IMR-90 (cell line): ENCODE data around the gene WHRN. TPM values are rescaled to one million over a fixed set of nuclear protein-coding genes. Genes with fewer than 3 reads are reported as not detected.

Source experiments
- ATAC-seq: fragments of 200-7000 bp; cut with Tn5 transposase; 2 replicates; pipeline ENCODE4 v1.9.1; 2020; ENCODE audit warnings: low read depth, mild to moderate bottlenecking, moderate library complexity
- BruUV-seq: library from RNA; stranded (reverse); fragments of 400-500 nt; replicated peaks from 2 replicates; lab custom pipeline; 2021; lab: Mats Ljungman, UMichigan
- CTCF ChIA-PET: fragments of 300-600 bp; formaldehyde crosslinking; extraction: SDS; loops from one replicate; lab custom pipeline; 2021; ENCODE audit warnings: antibody characterized with exemption; lab: Yijun Ruan, JAX
- POLR2A ChIA-PET: fragments of 300-600 bp; sonication (Branson Sonifier 250); formaldehyde crosslinking; loops from one replicate; lab custom pipeline; 2022; ENCODE audit warnings: antibody characterized with exemption; ENCODE audit not compliant: unreplicated experiment; lab: Charles Lee
- DNase-seq: peaks from one replicate; pipeline ENCODE4 v3.0.0; 2013
- H2AFZ ChIP-seq: replicated peaks from 2 replicates; pipeline ENCODE3; 2013; ENCODE audit warnings: low read length, mild to moderate bottlenecking; ENCODE audit not compliant: poor library complexity
- H2AK5ac ChIP-seq: 2 replicates; pipeline ENCODE4 v1.6.1; 2013; ENCODE audit warnings: low read depth, low read length, inconsistent platforms
- H2AK9ac ChIP-seq: replicated peaks from 2 replicates; pipeline ENCODE3; 2013; ENCODE audit warnings: mild to moderate bottlenecking, low read depth, low read length, moderate library complexity; ENCODE audit not compliant: poor library complexity
- H2BK120ac ChIP-seq: 2 replicates; pipeline ENCODE4 v1.6.1; 2013; ENCODE audit warnings: low read depth, low read length, inconsistent platforms
- H2BK15ac ChIP-seq: 3 replicates; pipeline ENCODE4 v1.6.1; 2013; ENCODE audit warnings: low read depth, low read length, inconsistent platforms
- H2BK20ac ChIP-seq: 2 replicates; pipeline ENCODE4 v1.6.1; 2013; ENCODE audit warnings: low read depth, mild to moderate bottlenecking, inconsistent platforms, low read length, moderate library complexity
- H2BK5ac ChIP-seq: 2 replicates; pipeline ENCODE4 v1.6.1; 2013; ENCODE audit warnings: mild to moderate bottlenecking, low read depth, low read length, inconsistent platforms; ENCODE audit not compliant: poor library complexity, severe bottlenecking
- H3K14ac ChIP-seq: replicated peaks from 2 replicates; pipeline ENCODE4 v1.6.1; 2013; ENCODE audit warnings: low read depth, low read length, inconsistent platforms
- H3K18ac ChIP-seq: 2 replicates; pipeline ENCODE4 v1.6.1; 2013; ENCODE audit warnings: low read depth, low read length, control low read depth
- H3K23ac ChIP-seq: 2 replicates; pipeline ENCODE4 v1.6.1; 2013; ENCODE audit warnings: low read depth, low read length, inconsistent platforms
- H3K27ac ChIP-seq: 2 replicates; pipeline ENCODE4 v1.5.1; 2013; ENCODE audit warnings: mild to moderate bottlenecking, control low read depth, low read length; ENCODE audit not compliant: insufficient read depth
- H3K27me3 ChIP-seq: 2 replicates; pipeline ENCODE4 v1.6.1; 2013; ENCODE audit warnings: low read length; ENCODE audit not compliant: control insufficient read depth, insufficient read depth
- H3K36me3 ChIP-seq: 2 replicates; pipeline ENCODE4 v1.6.1; 2013; ENCODE audit warnings: low read length, mixed read lengths; ENCODE audit not compliant: control insufficient read depth, insufficient read depth
- H3K4ac ChIP-seq: 2 replicates; pipeline ENCODE4 v1.6.1; 2013; ENCODE audit warnings: low read depth, low read length, inconsistent platforms
- H3K4me1 ChIP-seq: 2 replicates; pipeline ENCODE4 v1.6.1; 2013; ENCODE audit warnings: low read length, mixed read lengths; ENCODE audit not compliant: control insufficient read depth, insufficient read depth
- H3K4me2 ChIP-seq: 2 replicates; pipeline ENCODE4 v1.6.1; 2013; ENCODE audit warnings: low read depth, mild to moderate bottlenecking, control low read depth, low read length, moderate library complexity
- H3K4me3 ChIP-seq: 2 replicates; pipeline ENCODE4 v1.5.1; 2013; ENCODE audit warnings: low read depth, mild to moderate bottlenecking, control low read depth, low read length, moderate library complexity; ENCODE audit not compliant: insufficient read depth
- H3K56ac ChIP-seq: 2 replicates; pipeline ENCODE4 v1.6.1; 2013; ENCODE audit warnings: low read length, inconsistent platforms; ENCODE audit not compliant: insufficient read depth; ENCODE audit errors: extremely low read depth
- H3K79me1 ChIP-seq, 2 experiments: 2 replicates each; pipeline ENCODE4 v1.6.1; 2013; ENCODE audit warnings: low read length in 2 of 2, inconsistent platforms in 1 of 2, low read depth in 1 of 2
- H3K9ac ChIP-seq: 2 replicates; pipeline ENCODE4 v1.6.1; 2013; ENCODE audit warnings: low read depth, low read length, control low read depth
- H3K9me1 ChIP-seq: 2 replicates; pipeline ENCODE4 v1.6.1; 2013; ENCODE audit warnings: low read length, inconsistent platforms; ENCODE audit not compliant: insufficient read depth
- H3K9me3 ChIP-seq: 2 replicates; pipeline ENCODE4 v1.6.1; 2013; ENCODE audit warnings: low read length; ENCODE audit not compliant: control insufficient read depth, insufficient read depth
- H4K20me1 ChIP-seq: 2 replicates; pipeline ENCODE4 v1.6.1; 2013; ENCODE audit warnings: low read length, inconsistent platforms; ENCODE audit not compliant: insufficient read depth
- H4K5ac ChIP-seq: 2 replicates; pipeline ENCODE4 v1.6.1; 2013; ENCODE audit warnings: mild to moderate bottlenecking, low read depth, low read length, control low read depth
- H4K8ac ChIP-seq, 2 experiments: 2 replicates each; pipeline ENCODE4 v1.6.1; 2013; ENCODE audit warnings: low read depth in 2 of 2, low read length in 2 of 2, control low read depth in 1 of 2, inconsistent platforms in 1 of 2
- H4K91ac ChIP-seq: 2 replicates; pipeline ENCODE4 v1.6.1; 2013; ENCODE audit warnings: low read depth, low read length, inconsistent platforms; ENCODE audit not compliant: insufficient read depth
- BHLHE40 ChIP-seq: fragments of 150-350 bp; IDR thresholded peaks from 2 replicates; pipeline ENCODE4 v1.6.1; 2016; ENCODE audit warnings: mild to moderate bottlenecking, low read depth, low read length
- MXI1 ChIP-seq: IDR thresholded peaks from 2 replicates; pipeline ENCODE4 v1.6.1; 2012; ENCODE audit warnings: low read depth, mild to moderate bottlenecking, low read length, moderate library complexity, borderline replicate concordance
- NFE2L2 ChIP-seq: fragments of 150-350 bp; IDR thresholded peaks from 2 replicates; pipeline ENCODE4 v1.6.1; 2016; ENCODE audit warnings: low read depth, mild to moderate bottlenecking, low read length
- RCOR1 ChIP-seq: IDR thresholded peaks from 2 replicates; pipeline ENCODE4 v1.6.1; 2012; ENCODE audit warnings: mild to moderate bottlenecking, low read length, improper control_type of control experiment; ENCODE audit not compliant: insufficient replicate concordance
- SMC3 ChIP-seq: fragments of 150-350 bp; IDR thresholded peaks from 2 replicates; pipeline ENCODE4 v1.6.1; 2016; ENCODE audit warnings: low read depth, mild to moderate bottlenecking, antibody characterized with exemption, low read length, moderate library complexity
- WGBS, 2 experiments: methylation state at CpG; one replicate each; pipeline versions ENCODE4 v1.1.5 to v1.1.7; 2013; ENCODE audit warnings: missing lambda C conversion rate in 2 of 2; ENCODE audit not compliant: insufficient read length in 1 of 2; ENCODE audit errors: extremely low coverage in 2 of 2; 5-methylcytosine and 5-hydroxymethylcytosine counted together
- dilution Hi-C: fragments of 300-500 bp; cut with HindIII; formaldehyde crosslinking; loops from one replicate; pipeline ENCODE4 v1.14.3; 2018; ENCODE audit warnings: low sequenced_read_pairs; ENCODE audit not compliant: unreplicated experiment
- in situ Hi-C: fragments of 300-500 bp; cut with MboI; formaldehyde crosslinking; loops from 3 replicates; pipeline ENCODE4 v1.14.3; 2019; ENCODE audit warnings: low sequenced_read_pairs, inconsistent platforms, mixed read lengths
- intact Hi-C: fragments of 100-400 bp; cut with micrococcal nuclease; formaldehyde crosslinking; loops from 2 replicates; pipeline ENCODE4 v1.10.0; 2022
- polyA plus RNA-seq, 3 experiments: library from polyadenylated mRNA; depleted of rRNA; stranded (reverse); fragments of >200 nt; gene quantifications; 2 replicates each; pipeline ENCODE4 v1.2.3, GENCODE V29; 2012; ENCODE audit warnings: low replicate concordance in 1 of 3
- total RNA-seq: library from RNA; depleted of rRNA; stranded (reverse); fragments of >200 nt; gene quantifications from 2 replicates; pipeline ENCODE4 v1.2.3, GENCODE V29; 2012
- TF ChIP-seq, protein P1 (sequence below): fragments of 150-350 bp; IDR thresholded peaks from 2 replicates; pipeline ENCODE4 v1.6.1; 2016; ENCODE audit warnings: low read depth, mild to moderate bottlenecking, low read length, moderate library complexity, borderline replicate concordance

The WHRN gene
- total and polyA plus RNA-seq, 2 of the 4 experiments (the other 2 are of a cell fraction): 0.18 to 2.6 TPM

DNA sequence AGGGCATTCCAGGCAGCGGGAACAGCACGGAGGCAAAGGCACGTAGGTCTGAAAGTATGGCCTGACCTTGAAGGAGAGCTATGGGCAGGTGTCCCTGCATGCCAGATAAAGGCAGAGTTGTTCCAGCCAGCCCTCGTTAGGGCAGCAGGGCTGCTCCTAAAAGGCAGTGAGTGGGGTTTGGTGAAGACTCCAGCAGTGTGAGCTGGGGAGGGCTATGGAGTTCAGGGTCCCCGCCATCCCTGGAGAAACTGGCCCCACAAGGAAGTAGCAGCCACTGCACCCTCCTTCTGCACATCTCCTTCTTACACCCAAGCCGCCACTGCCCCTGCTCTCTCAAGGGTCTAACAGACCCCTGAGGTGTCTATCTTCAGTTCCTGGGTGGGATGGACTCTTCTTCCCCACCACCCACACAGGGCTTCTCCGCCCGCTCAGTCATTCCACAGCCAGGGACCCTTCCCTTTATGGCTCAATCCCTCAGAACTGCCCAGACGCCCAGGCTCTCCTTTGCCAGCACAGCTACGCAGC lies 118.8 kb downstream of the WHRN start:
- Histone ChIP-seq H2BK15ac (peak overlapping the region; percentile 28; the same call in 2 of the 3 replicates), H3K27ac (peak overlapping the region; percentile 88)

More for the DNA sequence above, 118.8 kb downstream of the WHRN start:
- Histone ChIP-seq H2AK9ac (peak overlapping the region; percentile 97), H4K20me1 (peaks cover 21% of the 10 kb centered on the region; the same call in 1 of the 2 replicates), H3K4me2 (peak overlapping the region; percentile 85), H3K18ac (no peak overlapping the region; the same call in 1 of the 2 replicates), H2BK5ac (peak overlapping the region; percentile 74), H3K36me3 (no peaks in the 10 kb centered on the region; the same call in 1 of the 2 replicates), H3K4ac (peak overlapping the region; percentile 93), H3K4me3 (peak overlapping the region; percentile 51), H2AK5ac (peak overlapping the region; percentile 89), H3K4me1 (peaks cover 36% of the 10 kb centered on the region), H3K79me1 (peaks cover 17 to 69% of the 10 kb centered on the region in 2 experiments), H3K9me3 (no peaks in the 10 kb centered on the region), H2BK120ac (peak overlapping the region; percentile 75), H3K56ac (no peak overlapping the region), H3K27me3 (no peaks in the 10 kb centered on the region), H4K5ac (peak overlapping the region; percentile 50; the same call in 1 of the 2 replicates), H4K8ac (peak overlapping the region; percentile 84 to 92; a peak in 3 of 4 replicates), H3K9me1 (peaks cover 17% of the 10 kb centered on the region), H3K9ac (peak overlapping the region; percentile 83), H2BK20ac (0 out of 2 replicates have a peak overlapping the region, but pooled peaks have one; percentile 21), H2AFZ (peak overlapping the region; percentile 94), H3K14ac (peak overlapping the region; percentile 92), H4K91ac (peak overlapping the region; percentile 82), H3K23ac (peak overlapping the region; percentile 95)
- no peak for TF ChIP-seq NFE2L2
- TF ChIP-seq BHLHE40: no peak
- TF ChIP-seq, protein P1, sequence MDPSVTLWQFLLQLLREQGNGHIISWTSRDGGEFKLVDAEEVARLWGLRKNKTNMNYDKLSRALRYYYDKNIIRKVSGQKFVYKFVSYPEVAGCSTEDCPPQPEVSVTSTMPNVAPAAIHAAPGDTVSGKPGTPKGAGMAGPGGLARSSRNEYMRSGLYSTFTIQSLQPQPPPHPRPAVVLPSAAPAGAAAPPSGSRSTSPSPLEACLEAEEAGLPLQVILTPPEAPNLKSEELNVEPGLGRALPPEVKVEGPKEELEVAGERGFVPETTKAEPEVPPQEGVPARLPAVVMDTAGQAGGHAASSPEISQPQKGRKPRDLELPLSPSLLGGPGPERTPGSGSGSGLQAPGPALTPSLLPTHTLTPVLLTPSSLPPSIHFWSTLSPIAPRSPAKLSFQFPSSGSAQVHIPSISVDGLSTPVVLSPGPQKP: no peak
- TF ChIP-seq SMC3: no peak
- no peak for TF ChIP-seq RCOR1
- no peak for TF ChIP-seq MXI1
- dilution Hi-C loops: no loop called here
- in situ Hi-C loops: no loop called here
- DNase-seq (no peak), ATAC-seq (no peak)
- CTCF ChIA-PET: interaction anchor here (0.6 kb wide), 1 partner anchor 732 kb away, joined by 9 read pairs; no protein-coding TSS in a partner anchor
- no TSS peak for BruUV-seq
- no CpG with 5 or more reads among the region's 10 CpGs for WGBS, 2 experiments
- intact Hi-C loops: no loop called here
- POLR2A ChIA-PET: interaction anchor here (1.0 to 1.1 kb wide), 2 partner anchors 10 to 11 kb away, joined by 3 to 4 read pairs; no protein-coding TSS in a partner anchor
